ENCODE measurements around the gene ROBO1. TPM values are rescaled to one million over a fixed set of nuclear protein-coding genes. Genes with fewer than 3 reads are reported as not detected.

The ROBO1 gene
- total and polyA plus RNA-seq, 2 of the 13 experiments (the other 11 are each of a cell fraction or from before 2014, with no cell fraction given), result 52.2 to 71.0 TPM

- FAIRE-seq, result no peak
- intact Hi-C loops (cut with micrococcal nuclease; ENCODE audit: unreplicated experiment), result no loop called here
- in situ Hi-C loops (cut with HindIII; ENCODE audit: extremely low pct_ligation_motif_present, low pct_unique_long_range_greater_than_20kb), result no loop called here
- ChIA-PET CTCF (ENCODE audit: low intra/inter-chr PET ratio, low total read pairs) (no interaction called here), POLR2A (no interaction called here)
- no peaks in the 10 kb centered on the region for H3K9me3 ChIP-seq (ENCODE audit: low read length)
- no peaks in the 10 kb centered on the region for H4K20me1 ChIP-seq (ENCODE audit: insufficient read depth, low read length)
- no peak overlapping the region for H3K27ac ChIP-seq (ENCODE audit: extremely low read length, insufficient read depth, low read length)
- no peak for ATAC-seq
- TF ChIP-seq HNF1B (CRISPR knock-in tag; IDR thresholded peaks at IDR 0.05) (no peak), CTCF (CRISPR knock-in tag; IDR thresholded peaks at IDR 0.05) (peak; percentile 38), STAG1 (CRISPR knock-in tag; IDR thresholded peaks at IDR 0.05) (peak; percentile 54), ARNTL (CRISPR knock-in tag; IDR thresholded peaks at IDR 0.05) (no peak)
- H3K36me3 ChIP-seq (replicated peaks in 1 of 2; ENCODE audit: control insufficient read depth in 1 of 2, insufficient read depth in 2 of 2, low read length in 2 of 2), result no peaks in the 10 kb centered on the region
- peak; percentile 10 for DNase-seq (ENCODE audit: low spot score)
- no peak overlapping the region for H3K4me2 ChIP-seq (ENCODE audit: low read depth, low read length)
- BruUV-seq (replicated peaks), result no TSS peak
- H2AFZ ChIP-seq (ENCODE audit: low read length), result no peak overlapping the region
- peaks cover 96% of the 10 kb centered on the region for H3K79me2 ChIP-seq (ENCODE audit: insufficient read depth, low read length)
- peaks cover 42% of the 10 kb centered on the region for H3K4me1 ChIP-seq (ENCODE audit: insufficient read depth, low read length)
- no peak overlapping the region for H3K4me3 ChIP-seq (replicated peaks in 1 of 3; ENCODE audit: insufficient read depth in 1 of 3, low read depth in 2 of 3, low read length in 3 of 3)
- H3K27me3 ChIP-seq (ENCODE audit: control insufficient read depth in 1 of 2, insufficient read depth in 2 of 2, low read length in 2 of 2), result no peaks in the 10 kb centered on the region
- no peak overlapping the region for H3K9ac ChIP-seq (ENCODE audit: insufficient read depth, low read depth, low read length)
Observed at GRCh38 chr3:78978037-78978436, 789.8 kb downstream of the ROBO1 start.

GRCh38 chr3:78977073-78977472 is 790.7 kb downstream of the ROBO1 start:
- DNase-seq (ENCODE audit: low spot score), result no peak
- Histone ChIP-seq H3K27ac (ENCODE audit: extremely low read length, insufficient read depth, low read length) (no peak overlapping the region), H3K79me2 (ENCODE audit: insufficient read depth, low read length) (peaks cover 94% of the 10 kb centered on the region), H3K9me3 (ENCODE audit: low read length) (no peaks in the 10 kb centered on the region), H3K4me2 (ENCODE audit: low read depth, low read length) (no peak overlapping the region), H3K4me3 (replicated peaks in 1 of 3; ENCODE audit: insufficient read depth in 1 of 3, low read depth in 2 of 3, low read length in 3 of 3) (no peak overlapping the region), H2AFZ (ENCODE audit: low read length) (no peak overlapping the region), H3K4me1 (ENCODE audit: insufficient read depth, low read length) (peaks cover 49% of the 10 kb centered on the region), H3K9ac (ENCODE audit: insufficient read depth, low read depth, low read length) (no peak overlapping the region), H3K27me3 (ENCODE audit: control insufficient read depth in 1 of 2, insufficient read depth in 2 of 2, low read length in 2 of 2) (no peaks in the 10 kb centered on the region), H4K20me1 (ENCODE audit: insufficient read depth, low read length) (no peaks in the 10 kb centered on the region), H3K36me3 (replicated peaks in 1 of 2; ENCODE audit: control insufficient read depth in 1 of 2, insufficient read depth in 2 of 2, low read length in 2 of 2) (no peaks in the 10 kb centered on the region)
- in situ Hi-C loops (cut with HindIII; ENCODE audit: extremely low pct_ligation_motif_present, low pct_unique_long_range_greater_than_20kb), result no loop called here
- intact Hi-C loops (cut with micrococcal nuclease; ENCODE audit: unreplicated experiment), result no loop called here
- ATAC-seq, result no peak
- BruUV-seq (replicated peaks), result no TSS peak
- CTCF ChIA-PET (ENCODE audit: low intra/inter-chr PET ratio, low total read pairs), result no interaction called here
- TF ChIP-seq ZNF10 (CRISPR knock-in tag; IDR thresholded peaks at IDR 0.05; ENCODE audit: borderline replicate concordance, low read depth), result no peak
- POLR2A ChIA-PET, result no interaction called here
- no peak for FAIRE-seq
